ENCODE measurements around the gene RAB31.

Gene RAB31

GRCh38 chr18:9732031-9732430, 23.9 kb downstream of the RAB31 start (continued):
- TF ChIP-seq ZSCAN16 (tag by site-specific recombination; IDR thresholded peaks at IDR 0.05) (no peak), ZNF514 (tag by site-specific recombination; IDR thresholded peaks at IDR 0.05) (no peak)

GRCh38 chr18:9734189-9734588, 26.1 kb downstream of the RAB31 start:
- no peak for TF ChIP-seq ZNF449 (tag by site-specific recombination; IDR thresholded peaks at IDR 0.05)
- no peak for TF ChIP-seq ZNF747 (tag by site-specific recombination; IDR thresholded peaks at IDR 0.05)
- no peak for TF ChIP-seq MEIS1 (CRISPR knock-in tag; IDR thresholded peaks at IDR 0.05; ENCODE audit: borderline replicate concordance)
- TF ChIP-seq SCRT1 (tag by site-specific recombination; IDR thresholded peaks at IDR 0.05; ENCODE audit: borderline replicate concordance), result no peak
- TF ChIP-seq TRIM28 (IDR thresholded peaks at IDR 0.05; ENCODE audit: borderline replicate concordance, low read length), result no peak
- no peak for TF ChIP-seq SP3 (tag by site-specific recombination; IDR thresholded peaks at IDR 0.05)
- TF ChIP-seq ZSCAN4 (tag by site-specific recombination; IDR thresholded peaks at IDR 0.05), result no peak
- TF ChIP-seq PRDM2 (tag by site-specific recombination; IDR thresholded peaks at IDR 0.05; ENCODE audit: borderline replicate concordance), result no peak
- TF ChIP-seq ZNF792 (tag by site-specific recombination; IDR thresholded peaks at IDR 0.05), result no peak
- TF ChIP-seq ZNF837 (tag by site-specific recombination; IDR thresholded peaks at IDR 0.05), result no peak
- no peak for TF ChIP-seq TCF7L2 (IDR thresholded peaks at IDR 0.05; ENCODE audit: borderline replicate concordance, low read depth, low read length)
- no peak for TF ChIP-seq OSR2 (tag by site-specific recombination; IDR thresholded peaks at IDR 0.05)
- TF ChIP-seq ZNF571 (tag by site-specific recombination; IDR thresholded peaks at IDR 0.05), result no peak
- no peak for TF ChIP-seq ZNF777 (tag by site-specific recombination; IDR thresholded peaks at IDR 0.05; ENCODE audit: borderline replicate concordance)
- POLR2A ChIA-PET, result no interaction called here
- H3K36me3 ChIP-seq (ENCODE audit: control insufficient read depth in 2 of 2, insufficient read depth in 1 of 2, low read length in 2 of 2), result peaks cover 0 to 15% of the 10 kb centered on the region in 2 experiments; a peak in 1 of 3 replicates
- H3K27ac ChIP-seq (ENCODE audit: extremely low read depth, low read depth, low read length), result no peak overlapping the region
- CTCF ChIA-PET, result interaction anchor here (0.6 to 1.3 kb wide), 3 partner anchors 26 to 484 kb away, joined by 3 to 4 read pairs (median 3); partner anchors contain the start of gene RAB31
- H3K4me1 ChIP-seq (ENCODE audit: control insufficient read depth, insufficient read depth, low read length), result peaks cover 13% of the 10 kb centered on the region
- H3K9me3 ChIP-seq (ENCODE audit: control insufficient read depth, insufficient read depth, low read depth, low read length), result no peaks in the 10 kb centered on the region
- H3K4me3 ChIP-seq (ENCODE audit: low read depth, low read length), result no peak overlapping the region

- H3K9me3 ChIP-seq (ENCODE audit: control insufficient read depth, insufficient read depth, low read depth, low read length), result no peaks in the 10 kb centered on the region
- ChIA-PET CTCF (interaction anchor here (0.5 kb wide), 1 partner anchor 105 kb away, joined by 6 read pairs; no protein-coding TSS in a partner anchor), POLR2A (no interaction called here)
- H3K36me3 ChIP-seq (ENCODE audit: control insufficient read depth in 2 of 2, insufficient read depth in 1 of 2, low read length in 2 of 2), result peaks cover 0 to 15% of the 10 kb centered on the region in 2 experiments; a peak in 1 of 3 replicates
- H3K27ac ChIP-seq (ENCODE audit: extremely low read depth, low read depth, low read length), result no peak overlapping the region
- H3K4me1 ChIP-seq (ENCODE audit: control insufficient read depth, insufficient read depth, low read length), result peaks cover 13% of the 10 kb centered on the region
- no peak overlapping the region for H3K4me3 ChIP-seq (ENCODE audit: low read depth, low read length)
- no peak for TF ChIP-seq SETDB1 (IDR thresholded peaks at IDR 0.05; ENCODE audit: insufficient read length, low read length)
- TF ChIP-seq ZXDB (tag by site-specific recombination; IDR thresholded peaks at IDR 0.05), result no peak
- TF ChIP-seq ZBTB21 (tag by site-specific recombination; IDR thresholded peaks at IDR 0.05), result no peak
- no peak for TF ChIP-seq ZNF692 (tag by site-specific recombination; IDR thresholded peaks at IDR 0.05)
- no peak for TF ChIP-seq ZNF521 (tag by site-specific recombination; IDR thresholded peaks at IDR 0.05)
Measured at GRCh38 chr18:9735238-9735637, 27.1 kb downstream of the RAB31 start.
